K562 (cell line): ENCODE measurements around the gene HCRTR1. TPM values are rescaled to one million over a fixed set of nuclear protein-coding genes. Genes with fewer than 3 reads are reported as not detected.

Source experiments
- REST ChIP-seq, 2 experiments: fragments of 450-650 bp; formaldehyde crosslinking in 1 of 2; IDR thresholded peaks; 2 replicates each; pipeline versions ENCODE4 v1.4.0 to v1.6.1; 2014 to 2020; ENCODE audit warnings: mild to moderate bottlenecking in 2 of 2, borderline replicate concordance in 1 of 2, low read depth in 1 of 2
- polyA plus RNA-seq, 8 experiments: library from polyadenylated mRNA; depleted of rRNA in 4 of 8; stranded (reverse) in 5 of 8; unstranded in 3 of 8; fragments of >200 nt; fragmentation: Nextera tagmentation in 2 of 8; fragmentation: Illumina TruSeq in 1 of 8; extraction: Ambion mirVana in 2 of 8; extraction: Trizol in 1 of 8; gene quantifications; 2 replicates each; pipeline versions ENCODE4 v1.2.1 to v1.2.3, GENCODE V29; 2011 to 2014; ENCODE audit warnings: inconsistent platforms in 1 of 8, missing spikeins in 1 of 8
- total RNA-seq, 7 experiments: library from RNA; depleted of rRNA in 6 of 7; stranded (reverse); fragments of >200 nt in 6 of 7; fragmentation: Illumina TruSeq in 2 of 7; extraction: Trizol in 2 of 7; gene quantifications; 2 replicates each; pipeline versions ENCODE4 v1.2.1 to v1.2.3, GENCODE V29; 2011 to 2021; ENCODE audit warnings: low replicate concordance in 1 of 7

The HCRTR1 gene
- total and polyA plus RNA-seq, 9 of the 15 experiments (the other 6 are each of a cell fraction or from before 2014, with no cell fraction given): not detected

DNA sequence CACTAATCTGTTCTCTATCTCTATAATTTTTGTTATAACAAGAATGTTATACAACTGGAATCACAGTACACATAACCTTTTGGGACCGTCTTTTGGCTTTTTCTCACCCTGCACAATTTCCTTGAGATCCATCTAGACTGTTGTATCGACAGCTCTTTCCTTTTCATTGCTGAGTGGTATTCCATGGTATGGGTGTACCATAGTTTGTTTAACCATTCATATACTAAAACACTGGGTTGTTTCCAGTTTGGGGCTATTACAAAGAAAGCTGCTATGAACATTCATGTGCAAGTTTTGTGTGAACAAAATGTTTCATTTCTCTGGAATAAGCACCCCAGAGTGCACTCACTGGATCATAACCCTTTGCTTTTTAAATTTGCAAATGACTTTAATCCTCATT is 15.4 kb upstream of the HCRTR1 start (continued):
- TF ChIP-seq REST (IDR thresholded peaks at IDR 0.05; ENCODE audit: borderline replicate concordance): no peak
- TF ChIP-seq REST (CRISPR knock-in tag; IDR thresholded peaks at IDR 0.05; ENCODE audit: low read depth): no peak
- TF ChIP-seq, all 486 proteins: peak for 1
